Activated T-helper 2 cell treated with anti-CD3 and anti-CD28 coated beads, Interferon-gamma antibody, Interleukin-2, Interleukin-4, amounts not matched to agents 10 μg/mL and 5 μg/mL and 100 μg/mL, durations not matched to agents 14 hours and 24 hours and 36 hours (primary cell): ENCODE results near the gene CKM. TPM values are rescaled to one million over a fixed set of nuclear protein-coding genes. Genes with fewer than 3 reads are reported as not detected.

ENCODE experiments used
- DNase-seq: peaks from one replicate; pipeline ENCODE4 v3.0.0; 2021; ENCODE audit warnings: low spot score
- H3K27ac Mint-ChIP-seq: one replicate; pipeline ENCODE4 v1.8.0; 2021; ENCODE audit warnings: mixed read lengths
- H3K27me3 Mint-ChIP-seq: one replicate; pipeline ENCODE4 v1.8.0; 2021; ENCODE audit warnings: low read depth, mixed read lengths
- H3K36me3 Mint-ChIP-seq: one replicate; pipeline ENCODE4 v1.8.0; 2021; ENCODE audit warnings: low read depth, mixed read lengths
- H3K4me1 Mint-ChIP-seq: one replicate; pipeline ENCODE4 v1.8.0; 2021; ENCODE audit warnings: low read depth, mixed read lengths
- H3K4me3 Mint-ChIP-seq: one replicate; pipeline ENCODE4 v1.8.0; 2021; ENCODE audit warnings: low read depth, mild to moderate bottlenecking, moderate library complexity, mixed read lengths
- H3K9me3 Mint-ChIP-seq: one replicate; pipeline ENCODE4 v1.8.0; 2021; ENCODE audit warnings: mixed read lengths
- intact Hi-C: fragments of 100-400 bp; cut with micrococcal nuclease; formaldehyde crosslinking; loops from one replicate; pipeline ENCODE4 v1.15.1; 2023
- total RNA-seq: library from RNA; stranded (reverse); gene quantifications from 2 replicates; pipeline ENCODE4 v1.2.3, GENCODE V29; 2022

CKM gene
- total RNA-seq, 1 donor from 2014 or later: not detected

DNA sequence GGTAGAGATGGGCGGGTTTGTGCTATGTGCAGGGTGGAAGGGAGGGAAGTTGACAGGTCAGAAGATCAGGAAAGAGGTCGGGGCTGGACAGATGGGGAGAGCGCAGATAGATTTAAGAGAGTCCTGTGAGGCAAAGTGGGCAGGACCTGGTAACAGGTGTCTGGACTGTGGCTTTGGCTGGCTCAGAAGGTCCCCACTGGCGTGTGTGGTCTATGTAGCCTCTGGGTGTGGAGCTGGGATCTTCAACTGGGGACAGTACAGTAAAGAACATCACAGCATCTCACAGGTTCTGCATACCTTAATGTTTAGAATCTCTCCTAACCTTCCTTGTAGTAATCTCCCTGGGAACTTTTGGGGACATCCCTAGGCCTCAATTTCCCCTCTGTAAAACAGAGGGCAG lies 17.7 kb downstream of the CKM start:
- no peak overlapping the region for H3K4me3 Mint-ChIP-seq
- H3K27ac Mint-ChIP-seq: no peak overlapping the region
- H3K36me3 Mint-ChIP-seq: no peaks in the 10 kb centered on the region
- no peaks in the 10 kb centered on the region for H3K4me1 Mint-ChIP-seq
- DNase-seq: no peak
- intact Hi-C loops: no loop called here
- no peaks in the 10 kb centered on the region for H3K27me3 Mint-ChIP-seq
- H3K9me3 Mint-ChIP-seq: no peaks in the 10 kb centered on the region

DNA sequence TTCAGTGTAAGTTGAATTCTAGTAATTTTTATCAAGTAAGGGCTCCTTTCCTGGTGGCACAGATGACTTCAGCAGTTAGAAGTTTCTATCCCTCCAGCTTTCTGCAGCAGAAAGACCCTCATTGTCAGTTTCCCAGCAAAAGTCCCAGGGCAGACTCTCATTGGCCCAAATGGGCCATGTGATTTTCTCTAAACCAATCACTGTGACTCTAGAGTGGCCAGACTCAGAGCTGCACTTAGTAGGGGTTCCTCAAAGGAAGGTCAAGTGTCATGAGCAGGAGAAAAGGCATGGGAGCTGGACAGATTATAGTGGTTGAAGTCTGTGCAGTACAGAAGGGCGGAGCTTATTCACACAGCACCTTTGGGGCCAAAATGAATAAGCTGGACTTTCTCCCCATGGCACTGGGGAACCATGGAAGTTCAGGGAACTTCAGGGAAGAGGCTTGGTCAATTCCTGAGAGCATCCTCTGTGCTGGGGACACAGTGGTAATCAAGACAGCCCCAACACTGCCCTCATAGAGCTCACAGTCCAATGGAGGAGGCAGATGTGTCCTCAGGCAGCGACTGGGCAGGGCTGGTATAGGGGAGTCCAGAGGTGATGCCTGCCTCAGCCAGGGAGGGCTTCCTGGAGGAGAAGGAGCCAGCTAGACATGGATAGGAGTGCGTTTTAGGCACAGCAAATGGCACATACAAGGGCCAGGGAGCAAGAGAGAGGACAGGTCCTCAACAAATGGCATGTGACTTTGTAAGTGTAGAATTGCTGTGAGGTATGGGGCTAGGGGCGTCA lies 18.3 kb downstream of the CKM start:
- intact Hi-C loops: no loop called here
- H3K27ac Mint-ChIP-seq: no peak overlapping the region
- no peak for DNase-seq
- H3K9me3 Mint-ChIP-seq: no peaks in the 10 kb centered on the region
- no peak overlapping the region for H3K4me3 Mint-ChIP-seq
- H3K36me3 Mint-ChIP-seq: no peaks in the 10 kb centered on the region
- no peaks in the 10 kb centered on the region for H3K4me1 Mint-ChIP-seq
- no peaks in the 10 kb centered on the region for H3K27me3 Mint-ChIP-seq

DNA sequence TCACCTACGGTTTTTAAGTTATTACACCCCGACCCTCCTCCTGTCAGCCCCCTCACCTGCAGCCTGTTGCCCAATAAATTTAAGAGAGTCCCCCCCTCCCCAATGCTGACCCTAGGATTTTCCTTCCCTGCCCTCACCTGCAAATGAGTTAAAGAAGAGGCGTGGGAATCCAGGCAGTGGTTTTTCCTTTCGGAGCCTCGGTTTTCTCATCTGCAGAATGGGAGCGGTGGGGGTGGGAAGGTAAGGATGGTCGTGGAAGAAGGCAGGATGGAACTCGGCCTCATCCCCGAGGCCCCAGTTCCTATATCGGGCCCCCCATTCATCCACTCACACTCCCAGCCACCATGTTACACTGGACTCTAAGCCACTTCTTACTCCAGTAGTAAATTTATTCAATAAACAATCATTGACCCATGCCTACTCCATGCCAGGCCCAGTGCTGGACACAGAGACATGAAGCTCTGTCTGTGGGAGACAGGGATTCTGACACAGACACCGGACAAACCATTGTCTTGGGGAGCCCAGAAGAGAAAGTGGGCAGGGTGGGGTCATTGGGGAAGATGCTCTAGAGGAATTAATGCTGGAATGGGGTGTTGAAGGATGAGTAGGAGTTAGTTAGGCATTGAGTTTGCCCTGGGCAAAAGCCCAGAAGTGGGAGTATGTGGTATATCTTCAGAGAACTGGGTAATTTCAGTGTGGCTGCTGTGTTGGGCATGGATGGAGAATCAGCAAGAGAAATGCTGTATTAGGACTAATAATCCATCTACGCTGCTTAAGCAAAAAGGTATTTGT lies 19.2 kb downstream of the CKM start:
- no peak overlapping the region for H3K27ac Mint-ChIP-seq
- intact Hi-C loops: no loop called here
- H3K9me3 Mint-ChIP-seq: no peaks in the 10 kb centered on the region
- H3K4me1 Mint-ChIP-seq: no peaks in the 10 kb centered on the region
- H3K27me3 Mint-ChIP-seq: no peaks in the 10 kb centered on the region
- DNase-seq: no peak
- no peak overlapping the region for H3K4me3 Mint-ChIP-seq
- H3K36me3 Mint-ChIP-seq: no peaks in the 10 kb centered on the region

DNA sequence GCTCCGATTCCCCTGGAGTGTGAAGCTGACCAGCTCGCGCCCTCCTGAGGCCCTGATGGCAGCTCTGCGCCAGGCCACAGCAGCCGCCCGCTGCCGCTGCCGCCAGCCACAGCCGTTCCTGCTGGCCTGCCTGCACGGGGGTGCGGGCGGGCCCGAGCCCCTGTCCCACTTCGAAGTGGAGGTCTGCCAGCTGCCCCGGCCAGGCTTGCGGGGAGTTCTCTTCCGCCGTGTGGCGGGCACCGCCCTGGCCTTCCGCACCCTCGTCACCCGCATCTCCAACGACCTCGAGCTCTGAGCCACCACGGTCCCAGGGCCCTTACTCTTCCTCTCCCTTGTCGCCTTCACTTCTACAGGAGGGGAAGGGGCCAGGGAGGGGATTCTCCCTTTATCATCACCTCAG lies 20.3 kb downstream of the CKM start:
- no peak overlapping the region for H3K4me3 Mint-ChIP-seq
- no peaks in the 10 kb centered on the region for H3K9me3 Mint-ChIP-seq
- no peaks in the 10 kb centered on the region for H3K4me1 Mint-ChIP-seq
- H3K36me3 Mint-ChIP-seq: no peaks in the 10 kb centered on the region
- H3K27ac Mint-ChIP-seq: no peak overlapping the region
- no peak for DNase-seq
- H3K27me3 Mint-ChIP-seq: no peaks in the 10 kb centered on the region
- intact Hi-C loops: no loop called here

DNA sequence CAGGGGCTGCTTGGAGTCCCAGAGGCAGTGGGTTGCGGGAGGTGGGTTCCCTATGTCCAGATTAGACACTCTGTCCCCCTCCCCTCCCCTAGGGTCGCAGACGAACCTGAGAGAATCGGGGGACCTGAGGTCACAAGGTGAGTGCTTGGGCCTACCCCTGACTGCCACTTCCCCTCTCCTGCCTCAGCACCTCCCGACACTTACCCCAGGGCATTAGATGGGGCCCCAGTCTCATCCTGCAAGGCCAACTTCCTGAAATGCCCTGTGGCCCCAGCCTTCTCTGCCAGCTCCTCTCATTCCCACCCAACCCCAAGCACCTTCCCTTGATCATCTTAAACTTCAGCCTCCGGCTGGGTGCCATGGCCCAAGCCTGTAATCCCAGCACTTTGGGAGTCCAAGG lies 23.0 kb downstream of the CKM start:
- Mint-ChIP-seq H3K9me3 (no peaks in the 10 kb centered on the region), H3K27ac (no peak overlapping the region), H3K4me1 (no peaks in the 10 kb centered on the region), H3K4me3 (no peak overlapping the region), H3K27me3 (no peaks in the 10 kb centered on the region), H3K36me3 (peaks cover 3% of the 10 kb centered on the region)
- intact Hi-C loops: no loop called here
- DNase-seq: no peak

DNA sequence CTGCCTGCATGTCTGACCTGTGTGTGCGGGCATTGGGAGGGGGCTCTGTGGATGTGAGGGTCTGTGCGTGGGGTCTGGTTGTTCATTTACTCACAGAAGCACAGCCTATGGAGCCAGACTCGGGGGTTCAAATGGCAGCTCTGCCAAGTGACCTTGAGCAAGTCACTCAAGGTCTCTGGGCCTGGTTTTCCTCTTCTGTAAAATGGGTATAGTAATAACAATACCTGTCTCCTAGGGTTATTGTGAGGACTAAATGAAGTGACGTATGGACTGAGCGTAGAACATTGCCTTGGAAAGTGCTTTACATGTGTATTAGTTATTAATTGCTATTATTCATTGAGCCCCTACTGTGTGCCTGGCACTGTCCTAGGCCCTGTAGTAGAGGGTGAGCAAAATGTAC lies 24.4 kb downstream of the CKM start:
- no peaks in the 10 kb centered on the region for H3K4me1 Mint-ChIP-seq
- no peak overlapping the region for H3K27ac Mint-ChIP-seq
- no peaks in the 10 kb centered on the region for H3K9me3 Mint-ChIP-seq
- H3K4me3 Mint-ChIP-seq: no peak overlapping the region
- no peaks in the 10 kb centered on the region for H3K27me3 Mint-ChIP-seq
- intact Hi-C loops: no loop called here
- peaks cover 3% of the 10 kb centered on the region for H3K36me3 Mint-ChIP-seq
- no peak for DNase-seq

DNA sequence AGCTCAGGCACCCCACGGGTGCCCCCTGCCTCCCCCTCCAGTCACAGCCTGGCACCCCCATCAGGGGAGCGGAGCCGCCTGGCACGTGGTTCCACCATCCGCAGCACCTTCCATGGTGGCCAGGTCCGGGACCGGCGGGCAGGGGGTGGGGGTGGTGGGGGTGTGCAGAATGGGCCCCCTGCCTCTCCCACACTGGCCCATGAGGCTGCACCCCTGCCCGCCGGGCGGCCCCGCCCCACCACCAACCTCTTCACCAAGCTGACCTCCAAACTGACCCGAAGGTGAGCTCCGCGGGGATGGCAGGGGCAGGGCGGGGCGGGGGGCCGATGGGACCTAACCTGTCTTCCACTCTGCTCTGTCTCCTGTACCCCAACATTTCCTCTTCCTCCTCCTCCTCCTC lies 25.0 kb downstream of the CKM start:
- peaks cover 3% of the 10 kb centered on the region for H3K36me3 Mint-ChIP-seq
- intact Hi-C loops: no loop called here
- H3K4me3 Mint-ChIP-seq: no peak overlapping the region
- DNase-seq: no peak
- H3K27ac Mint-ChIP-seq: no peak overlapping the region
- no peaks in the 10 kb centered on the region for H3K27me3 Mint-ChIP-seq
- H3K9me3 Mint-ChIP-seq: no peaks in the 10 kb centered on the region
- no peaks in the 10 kb centered on the region for H3K4me1 Mint-ChIP-seq

DNA sequence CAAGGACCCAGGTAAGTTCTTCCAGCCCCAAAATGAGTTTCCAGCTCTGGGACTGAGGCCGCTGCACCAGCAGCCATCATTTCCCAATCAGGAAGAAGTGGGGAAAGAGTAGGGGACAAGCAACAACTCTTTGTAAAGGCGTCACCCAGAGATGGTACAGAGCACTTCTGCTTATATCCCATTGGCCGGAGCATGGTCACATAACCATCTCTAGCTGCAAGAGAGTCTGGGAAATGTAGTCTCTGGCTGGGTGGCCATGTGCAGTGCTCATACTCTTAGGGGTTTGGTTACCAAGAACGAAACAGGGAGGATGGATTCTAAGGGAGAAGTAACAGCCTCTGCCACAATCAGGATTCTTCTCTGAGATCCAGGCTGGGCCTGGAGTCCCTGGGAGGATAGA lies 26.3 kb downstream of the CKM start:
- Mint-ChIP-seq H3K9me3 (no peaks in the 10 kb centered on the region), H3K27ac (no peak overlapping the region), H3K27me3 (no peaks in the 10 kb centered on the region), H3K4me3 (no peak overlapping the region), H3K4me1 (no peaks in the 10 kb centered on the region), H3K36me3 (peaks cover 3% of the 10 kb centered on the region)
- intact Hi-C loops: no loop called here
- no peak for DNase-seq

DNA sequence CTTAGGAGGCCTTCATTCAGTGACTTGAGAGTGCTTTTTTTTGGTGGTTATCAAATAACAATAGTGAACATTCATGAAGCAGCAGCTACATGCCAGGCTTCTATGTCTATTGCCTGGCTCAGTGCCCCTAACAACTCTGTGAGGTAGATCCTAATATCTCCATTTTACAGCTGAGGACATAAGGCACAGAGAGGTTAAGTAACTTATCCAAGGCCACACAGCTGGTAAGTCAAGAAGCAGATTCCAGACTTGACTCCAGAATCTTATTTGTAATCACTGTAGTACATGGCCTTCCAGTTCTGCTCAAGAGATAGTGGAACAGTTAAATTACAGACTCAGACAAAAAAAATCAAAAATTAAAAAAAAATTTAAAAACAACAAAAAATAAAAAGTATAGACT lies 26.8 kb downstream of the CKM start:
- no peak overlapping the region for H3K27ac Mint-ChIP-seq
- no peak overlapping the region for H3K4me3 Mint-ChIP-seq
- DNase-seq: no peak
- peaks cover 3% of the 10 kb centered on the region for H3K36me3 Mint-ChIP-seq
- H3K27me3 Mint-ChIP-seq: no peaks in the 10 kb centered on the region
- intact Hi-C loops: no loop called here
- no peaks in the 10 kb centered on the region for H3K9me3 Mint-ChIP-seq
- no peaks in the 10 kb centered on the region for H3K4me1 Mint-ChIP-seq

DNA sequence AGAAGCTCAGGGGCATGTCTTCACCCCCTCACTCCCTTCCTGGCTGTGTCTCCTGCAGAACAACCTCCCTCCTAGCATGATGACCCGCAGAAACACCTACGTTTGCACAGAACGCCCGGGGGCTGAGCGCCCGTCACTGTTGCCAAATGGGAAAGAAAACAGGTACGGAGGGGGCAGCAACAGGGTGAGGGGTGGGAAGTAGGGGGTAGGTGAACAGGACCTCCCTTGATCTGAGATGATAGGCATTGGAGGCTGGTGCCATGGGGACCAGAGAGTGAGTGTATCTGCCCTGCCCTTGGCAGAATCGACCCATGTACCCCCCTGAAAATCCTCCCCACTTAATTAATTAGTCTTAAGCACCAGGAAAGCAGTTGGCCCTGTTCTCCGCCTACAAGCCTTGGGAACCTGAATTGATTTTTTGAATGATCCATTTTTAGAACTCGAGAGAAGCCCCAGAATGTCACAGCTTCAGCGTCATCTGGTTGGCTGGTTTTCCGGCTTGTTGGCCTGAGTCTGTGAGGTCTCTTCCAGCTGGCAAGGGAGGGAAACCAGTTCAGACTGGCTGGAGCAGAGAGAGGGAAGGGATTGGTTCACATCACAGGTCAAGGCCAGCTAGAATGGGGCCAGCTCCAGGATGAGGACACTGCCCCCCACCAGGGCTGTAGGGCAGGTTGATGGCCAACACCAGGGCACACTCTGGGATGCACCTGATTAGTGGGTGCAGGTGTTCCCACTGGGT lies 28.2 kb downstream of the CKM start:
- no peaks in the 10 kb centered on the region for H3K27me3 Mint-ChIP-seq
- no peak for DNase-seq
- intact Hi-C loops: no loop called here
- peaks cover 3% of the 10 kb centered on the region for H3K36me3 Mint-ChIP-seq
- H3K4me3 Mint-ChIP-seq: no peak overlapping the region
- H3K27ac Mint-ChIP-seq: no peak overlapping the region
- H3K9me3 Mint-ChIP-seq: no peaks in the 10 kb centered on the region
- no peaks in the 10 kb centered on the region for H3K4me1 Mint-ChIP-seq

DNA sequence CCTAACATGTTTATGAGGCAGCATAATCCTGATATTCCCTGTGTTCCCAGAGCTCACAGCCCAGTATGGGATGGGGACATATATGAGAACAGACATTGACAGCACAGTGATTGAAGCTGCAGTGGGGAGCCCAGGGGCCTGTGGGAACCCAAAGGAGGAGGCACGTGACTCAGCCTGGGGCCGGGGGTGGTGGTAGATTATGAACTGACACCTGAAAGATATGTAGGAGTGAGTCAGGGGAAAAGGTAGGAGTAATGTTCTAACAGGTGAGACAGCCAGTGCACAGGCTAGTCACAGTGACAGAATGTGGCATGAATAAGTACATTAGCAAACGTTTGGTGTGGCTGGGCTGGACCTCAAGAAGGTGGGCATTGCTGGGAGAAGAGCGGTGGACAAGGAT lies 29.0 kb downstream of the CKM start:
- Mint-ChIP-seq H3K27ac (no peak overlapping the region), H3K36me3 (peaks cover 3% of the 10 kb centered on the region), H3K4me3 (no peak overlapping the region), H3K9me3 (no peaks in the 10 kb centered on the region), H3K27me3 (no peaks in the 10 kb centered on the region), H3K4me1 (no peaks in the 10 kb centered on the region)
- no peak for DNase-seq
- intact Hi-C loops: no loop called here

DNA sequence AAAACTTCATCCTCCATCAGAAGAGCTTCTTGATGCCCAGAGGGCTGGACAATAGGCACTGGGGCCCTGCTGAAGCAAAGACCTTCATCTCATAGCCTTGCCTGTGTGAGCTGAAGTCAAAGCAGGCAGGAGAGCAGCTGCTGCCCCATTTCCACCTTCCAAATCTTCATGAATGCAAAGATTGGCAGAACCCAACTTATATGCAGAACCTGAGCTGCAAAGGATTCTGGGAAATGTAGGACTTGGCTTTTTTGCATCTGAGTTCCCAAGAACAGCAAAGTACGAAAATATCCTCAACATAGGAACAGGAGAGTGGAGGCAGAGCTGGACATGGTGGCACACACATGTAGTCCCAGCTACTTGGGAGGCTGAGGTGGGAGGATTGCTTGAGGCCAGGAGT lies 30.8 kb downstream of the CKM start:
- no peak for DNase-seq
- H3K4me3 Mint-ChIP-seq: no peak overlapping the region
- no peak overlapping the region for H3K27ac Mint-ChIP-seq
- H3K36me3 Mint-ChIP-seq: no peaks in the 10 kb centered on the region
- H3K9me3 Mint-ChIP-seq: no peaks in the 10 kb centered on the region
- intact Hi-C loops: no loop called here
- H3K27me3 Mint-ChIP-seq: no peaks in the 10 kb centered on the region
- H3K4me1 Mint-ChIP-seq: no peaks in the 10 kb centered on the region

DNA sequence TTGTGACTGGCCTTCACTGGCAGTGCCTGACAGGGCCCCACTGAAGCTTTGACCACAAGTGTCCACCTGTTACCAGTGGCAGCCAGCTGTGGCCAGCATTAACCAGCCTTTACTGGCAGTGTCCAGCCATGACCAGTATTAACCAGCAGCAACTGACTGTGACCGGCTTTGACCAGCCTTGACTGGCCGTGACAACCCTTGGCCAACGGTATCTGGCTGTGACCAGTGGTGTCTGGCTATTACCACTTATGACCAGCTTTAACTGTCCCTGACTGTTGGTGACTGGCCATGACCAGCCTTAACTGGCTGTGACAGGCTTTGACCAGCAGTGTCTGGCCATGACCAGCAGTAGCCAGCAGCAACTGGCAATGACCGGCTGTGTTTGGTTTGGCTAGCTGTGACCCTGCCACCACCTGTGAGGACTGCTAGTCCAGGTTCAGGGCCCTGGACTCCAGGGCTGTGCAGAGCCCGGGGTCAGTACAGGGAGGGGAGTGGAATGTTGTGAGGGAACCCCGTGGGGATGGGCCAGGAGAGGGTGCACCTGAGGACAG lies 32.2 kb downstream of the CKM start:
- Mint-ChIP-seq H3K27me3 (no peaks in the 10 kb centered on the region), H3K27ac (no peak overlapping the region), H3K4me3 (no peak overlapping the region), H3K9me3 (no peaks in the 10 kb centered on the region), H3K4me1 (no peaks in the 10 kb centered on the region), H3K36me3 (no peaks in the 10 kb centered on the region)
- DNase-seq: no peak
- intact Hi-C loops: no loop called here
